Measurements from ENCODE around the gene NACC1.
A peak's percentile ranks its signal among the peaks of the same experiment; 100 is the strongest.

Gene NACC1

GRCh38 chr19:13151605-13152355 lies 33.7 kb downstream of the NACC1 start:
- peak; percentile 97 for DNase-seq
- Histone ChIP-seq H3K9me3 (ENCODE audit: insufficient read depth, low read length, severe bottlenecking) (no peaks in the 10 kb centered on the region), H3K27ac (ENCODE audit: low read length) (peak overlapping the region; percentile 80), H3K9ac (ENCODE audit: low read depth, low read length) (peak overlapping the region; percentile 87), H3K4me1 (ENCODE audit: insufficient read depth, low read length) (peaks cover 64% of the 10 kb centered on the region), H3K4me3 (ENCODE audit: low read depth in 1 of 2, low read length in 2 of 2) (peak overlapping the region; percentile 54 to 88), H4K20me1 (ENCODE audit: insufficient read depth, low read length) (peaks cover 27% of the 10 kb centered on the region), H3K27me3 (ENCODE audit: insufficient read depth, low read length, poor library complexity) (peaks cover 16% of the 10 kb centered on the region), H3K36me3 (ENCODE audit: insufficient read depth, low read length) (peaks cover 11% of the 10 kb centered on the region; the same call in 1 of the 2 replicates), H3K79me2 (ENCODE audit: insufficient read depth, low read length) (peaks cover 33% of the 10 kb centered on the region), H3K4me2 (ENCODE audit: insufficient read depth, low read length) (peak overlapping the region; percentile 100), H2AFZ (ENCODE audit: low read depth, low read length) (peak overlapping the region; percentile 71)
- peak; percentile 65 for ATAC-seq (ENCODE audit: insufficient read depth, low read depth)
- no peak for TF ChIP-seq CTCF (IDR thresholded peaks at IDR 0.05; ENCODE audit: borderline replicate concordance, extremely low read depth, low read length, poor library complexity, severe bottlenecking)
- TF ChIP-seq EZH2 (IDR thresholded peaks at IDR 0.05; ENCODE audit: borderline replicate concordance, low read depth, low read length, severe bottlenecking), result no peak

GRCh38 chr19:13152356-13152973 lies 34.4 kb downstream of the NACC1 start:
- peaks cover 27% of the 10 kb centered on the region for H4K20me1 ChIP-seq (ENCODE audit: insufficient read depth, low read length)
- peak overlapping the region; percentile 80 for H3K27ac ChIP-seq (ENCODE audit: low read length)
- H3K27me3 ChIP-seq (ENCODE audit: insufficient read depth, low read length, poor library complexity), result peaks cover 16% of the 10 kb centered on the region
- TF ChIP-seq CTCF (IDR thresholded peaks at IDR 0.05; ENCODE audit: borderline replicate concordance, extremely low read depth, low read length, poor library complexity, severe bottlenecking), result no peak
- TF ChIP-seq EZH2 (IDR thresholded peaks at IDR 0.05; ENCODE audit: borderline replicate concordance, low read depth, low read length, severe bottlenecking), result no peak
- no peaks in the 10 kb centered on the region for H3K9me3 ChIP-seq (ENCODE audit: insufficient read depth, low read length, severe bottlenecking)
- H3K4me2 ChIP-seq (ENCODE audit: insufficient read depth, low read length), result peak overlapping the region; percentile 100
- H2AFZ ChIP-seq (ENCODE audit: low read depth, low read length), result peak overlapping the region; percentile 71
- peaks cover 61% of the 10 kb centered on the region for H3K4me1 ChIP-seq (ENCODE audit: insufficient read depth, low read length)
- ATAC-seq (ENCODE audit: insufficient read depth, low read depth) (no peak), DNase-seq (no peak)
- peak overlapping the region; percentile 34 to 88 for H3K4me3 ChIP-seq (ENCODE audit: low read depth in 1 of 2, low read length in 2 of 2)
- H3K9ac ChIP-seq (ENCODE audit: low read depth, low read length), result peak overlapping the region; percentile 87
- peaks cover 33% of the 10 kb centered on the region for H3K79me2 ChIP-seq (ENCODE audit: insufficient read depth, low read length)
- peaks cover 11% of the 10 kb centered on the region; the same call in 1 of the 2 replicates for H3K36me3 ChIP-seq (ENCODE audit: insufficient read depth, low read length)

GRCh38 chr19:13152974-13153568 lies 35.0 kb downstream of the NACC1 start:
- peak overlapping the region; percentile 34 to 88; a peak in 3 of 4 replicates for H3K4me3 ChIP-seq (ENCODE audit: low read depth in 1 of 2, low read length in 2 of 2)
- H4K20me1 ChIP-seq (ENCODE audit: insufficient read depth, low read length), result peaks cover 27% of the 10 kb centered on the region
- no peaks in the 10 kb centered on the region for H3K9me3 ChIP-seq (ENCODE audit: insufficient read depth, low read length, severe bottlenecking)
- peak; percentile 39 for ATAC-seq (ENCODE audit: insufficient read depth, low read depth)
- H3K27me3 ChIP-seq (ENCODE audit: insufficient read depth, low read length, poor library complexity), result peaks cover 16% of the 10 kb centered on the region
- H3K4me2 ChIP-seq (ENCODE audit: insufficient read depth, low read length), result peak overlapping the region; percentile 100
- peak overlapping the region; percentile 80 for H3K27ac ChIP-seq (ENCODE audit: low read length)
- H2AFZ ChIP-seq (ENCODE audit: low read depth, low read length), result peak overlapping the region; percentile 71; the same call in 1 of the 2 replicates
- peaks cover 33% of the 10 kb centered on the region for H3K79me2 ChIP-seq (ENCODE audit: insufficient read depth, low read length)
- peak overlapping the region; percentile 87 for H3K9ac ChIP-seq (ENCODE audit: low read depth, low read length)
- DNase-seq, result peak; percentile 95
- peaks cover 11% of the 10 kb centered on the region; the same call in 1 of the 2 replicates for H3K36me3 ChIP-seq (ENCODE audit: insufficient read depth, low read length)
- TF ChIP-seq CTCF (IDR thresholded peaks at IDR 0.05; ENCODE audit: borderline replicate concordance, extremely low read depth, low read length, poor library complexity, severe bottlenecking) (peak; percentile 38), EZH2 (IDR thresholded peaks at IDR 0.05; ENCODE audit: borderline replicate concordance, low read depth, low read length, severe bottlenecking) (no peak)
- H3K4me1 ChIP-seq (ENCODE audit: insufficient read depth, low read length), result peaks cover 61% of the 10 kb centered on the region

All from DND-41 (cell line).